Measurements from ENCODE around the gene EPB41L2.
"Not testable (repeated sequence)": the region's sequence is repeated elsewhere in the genome, so short reads cannot be mapped to it uniquely, and the experiment has no call there.

Gene EPB41L2

DNA sequence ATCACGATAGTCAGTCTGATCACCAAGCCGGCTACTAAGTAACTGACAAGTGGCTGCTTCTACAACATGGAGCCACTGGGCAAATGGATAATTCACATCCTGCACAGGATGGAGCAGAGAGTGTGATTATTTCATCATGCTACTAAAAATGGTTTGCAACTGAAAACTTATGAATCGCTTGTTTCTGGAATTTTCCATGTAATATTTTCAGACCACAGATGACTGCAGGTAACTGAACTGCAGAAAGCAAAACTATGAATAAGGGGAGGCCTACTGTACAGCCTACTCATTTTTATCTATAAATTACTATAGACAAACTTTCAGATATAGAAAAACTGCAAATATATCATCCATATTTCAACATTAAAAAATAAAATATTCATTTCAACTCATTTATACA, 91.5 kb downstream of the EPB41L2 start:
- DNase-seq: no peak

DNA sequence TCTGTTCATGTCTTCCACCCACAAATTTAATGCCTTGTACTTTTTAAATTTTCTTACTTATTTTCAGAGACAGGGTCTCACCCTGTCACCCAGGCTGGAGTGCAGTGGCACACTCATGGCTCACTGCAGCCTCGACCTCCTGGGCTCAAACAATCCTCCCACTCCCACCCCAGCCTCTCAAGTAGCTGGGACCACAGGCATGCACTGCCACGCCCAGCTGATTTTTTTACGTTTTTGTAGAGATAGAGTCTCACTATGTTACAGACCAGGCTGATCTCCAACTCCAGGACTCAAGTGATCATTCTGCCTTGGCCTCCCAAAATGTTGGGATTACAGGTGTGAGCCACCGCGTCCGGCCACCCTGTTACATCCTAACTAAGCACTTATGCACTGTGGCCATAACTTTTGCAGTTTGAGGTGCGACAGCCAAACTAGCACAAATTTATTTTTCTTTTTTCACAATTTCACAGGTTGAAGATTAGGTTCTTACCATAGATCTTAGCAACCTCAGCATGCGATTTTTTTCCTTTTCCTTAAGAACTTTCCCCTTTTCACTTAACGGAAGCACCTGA, 92.1 kb downstream of the EPB41L2 start:
- DNase-seq: no peak

GRCh38 chr6:130969791-130970491, 93.1 kb downstream of the EPB41L2 start:
- no peak for DNase-seq

GRCh38 chr6:130969166-130969565, 93.9 kb downstream of the EPB41L2 start:
- no peak for DNase-seq

GRCh38 chr6:130968476-130968875, 94.6 kb downstream of the EPB41L2 start:
- DNase-seq: no peak

DNA sequence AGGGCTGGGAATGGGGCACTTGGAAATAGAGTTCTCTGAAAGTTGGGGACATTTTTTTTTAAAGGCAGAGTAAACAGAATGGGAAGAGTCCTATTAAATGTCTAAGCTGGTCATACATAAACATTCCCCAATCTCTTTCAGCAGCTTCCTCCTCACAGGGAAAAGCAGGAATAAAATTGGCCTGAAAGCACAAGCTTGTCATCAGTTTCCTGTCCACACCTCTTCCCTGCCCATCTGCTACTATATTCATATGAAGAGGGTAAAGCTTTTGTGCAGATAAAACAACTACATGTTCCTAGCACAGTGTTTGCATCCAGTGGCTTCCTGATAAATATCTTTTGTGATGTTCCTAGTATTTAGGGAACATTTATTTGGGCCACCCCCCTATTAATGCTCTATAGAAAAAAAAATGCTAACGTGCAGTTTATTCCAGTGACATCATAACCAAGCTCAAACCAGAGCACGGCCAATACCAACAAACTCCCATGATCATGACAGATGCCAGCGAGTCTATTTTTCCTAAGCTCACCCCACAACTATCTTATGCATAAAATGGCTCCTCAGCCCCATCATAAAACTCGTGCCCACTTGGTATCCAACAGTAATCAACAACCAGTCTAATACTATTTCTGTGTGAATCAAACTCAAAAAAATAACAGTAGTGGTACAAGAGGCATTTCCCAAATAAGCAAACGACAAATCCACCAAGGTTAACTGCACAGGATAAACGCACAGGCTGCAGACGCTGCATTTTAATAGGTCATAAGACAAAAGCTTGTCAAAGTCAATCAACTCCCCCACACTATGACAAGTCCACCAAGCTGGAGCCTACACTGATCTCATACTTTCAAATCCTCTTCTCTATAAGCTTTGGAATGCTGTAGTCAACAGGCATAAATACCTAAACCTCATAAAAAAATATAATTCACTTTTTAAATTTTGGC, 95.3 kb downstream of the EPB41L2 start:
- DNase-seq: no peak

DNA sequence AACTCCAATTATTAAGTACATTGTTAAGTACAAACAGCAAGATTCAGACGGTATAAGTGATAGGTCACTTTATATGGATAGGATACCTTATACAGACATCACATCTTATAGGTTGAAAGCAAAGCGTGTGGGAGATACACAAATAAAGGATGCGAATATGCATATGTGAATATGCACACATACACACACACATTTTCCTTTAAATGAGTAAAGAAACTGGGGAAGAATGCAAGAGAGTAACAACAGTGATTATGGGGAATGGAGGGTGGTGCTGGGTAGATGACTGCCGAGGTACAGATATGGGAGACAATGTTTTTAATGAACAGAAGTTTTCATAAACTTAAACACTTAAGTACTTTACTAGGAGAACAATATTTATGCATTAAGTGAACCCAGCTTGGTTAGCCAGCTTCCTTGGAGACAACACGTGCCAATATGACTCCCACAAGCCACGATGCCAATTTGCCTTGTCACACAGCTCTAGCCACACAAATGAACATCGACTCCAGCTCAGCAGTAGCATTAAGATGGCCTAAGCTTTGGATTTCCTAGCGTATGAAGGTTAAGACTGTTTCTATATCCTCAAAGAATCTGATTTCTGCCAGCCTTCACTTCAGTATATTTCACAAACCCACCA, 96.6 kb downstream of the EPB41L2 start:
- no peak for DNase-seq

DNA sequence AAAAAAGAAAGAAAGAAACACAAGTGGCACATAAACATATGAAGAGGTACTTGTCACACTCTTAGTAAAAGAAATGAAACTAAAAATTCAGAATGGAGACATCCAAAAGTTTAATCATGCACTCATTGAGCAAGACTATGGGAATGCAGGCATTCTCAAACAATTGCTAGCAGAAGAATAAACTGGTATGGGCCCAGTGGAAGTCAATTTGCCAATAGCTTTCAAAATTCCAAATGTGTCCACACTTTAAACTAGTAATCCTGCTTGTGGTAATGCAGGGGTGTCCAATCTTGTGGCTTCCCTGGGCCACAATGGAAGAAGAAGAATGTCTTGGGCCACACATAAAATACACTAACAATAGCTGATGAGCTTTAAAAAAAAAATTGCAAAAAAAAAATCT, 97.4 kb downstream of the EPB41L2 start:
- DNase-seq: no peak

- DNase-seq: peak; percentile 28
Measured at GRCh38 chr6:130964808-130965604, 98.0 kb downstream of the EPB41L2 start.

GRCh38 chr6:130964289-130964688, 98.8 kb downstream of the EPB41L2 start:
- DNase-seq: no peak

GRCh38 chr6:130962966-130963365, 100.1 kb downstream of the EPB41L2 start:
- no peak for DNase-seq

GRCh38 chr6:130961148-130961547, 101.9 kb downstream of the EPB41L2 start:
- DNase-seq: no peak

- no peak for DNase-seq
Measured at GRCh38 chr6:130959951-130960350, 103.1 kb downstream of the EPB41L2 start.

GRCh38 chr6:130958468-130958867, 104.6 kb downstream of the EPB41L2 start:
- DNase-seq: no peak

DNA sequence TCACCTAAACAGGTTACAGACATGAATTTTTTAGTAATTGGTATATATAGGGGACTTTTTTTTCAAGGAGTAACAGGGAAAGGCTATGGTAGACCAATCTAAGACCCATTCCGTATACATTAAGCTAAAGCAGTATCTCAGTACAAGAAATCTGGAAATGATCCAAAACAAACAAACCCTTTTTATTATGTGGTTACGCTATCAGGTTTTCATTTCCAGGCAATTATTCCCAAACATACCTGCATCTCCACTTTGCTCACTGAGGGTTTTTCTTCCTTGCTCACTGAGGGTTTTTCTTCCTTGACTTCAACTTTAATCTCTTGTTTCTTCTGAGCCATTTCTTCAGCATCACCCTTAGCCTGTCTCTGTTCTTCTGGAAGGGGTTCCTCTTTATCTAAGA, 107.3 kb downstream of the EPB41L2 start:
- DNase-seq: no peak

DNA sequence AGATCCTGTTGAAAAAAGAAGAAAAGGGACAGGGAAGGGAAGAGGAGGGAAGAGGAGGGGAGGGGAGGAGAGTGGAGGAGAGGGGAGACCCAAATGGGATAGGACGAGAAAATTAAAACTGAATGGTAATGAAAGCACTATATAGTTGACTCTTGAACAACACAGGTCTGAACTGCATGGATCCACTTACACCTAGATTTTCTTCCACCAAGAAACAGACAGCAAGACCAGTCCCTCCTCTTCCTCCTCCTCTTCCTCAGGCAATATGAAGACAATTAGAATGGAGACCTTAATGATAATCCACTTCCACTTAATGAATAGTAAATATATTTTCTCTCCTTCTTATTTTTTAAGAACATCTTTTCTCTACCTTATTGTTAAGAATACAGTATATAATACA, 113.5 kb downstream of the EPB41L2 start:
- no peak for DNase-seq

GRCh38 chr6:130947464-130947863, 115.6 kb downstream of the EPB41L2 start:
- DNase-seq: no peak

DNA sequence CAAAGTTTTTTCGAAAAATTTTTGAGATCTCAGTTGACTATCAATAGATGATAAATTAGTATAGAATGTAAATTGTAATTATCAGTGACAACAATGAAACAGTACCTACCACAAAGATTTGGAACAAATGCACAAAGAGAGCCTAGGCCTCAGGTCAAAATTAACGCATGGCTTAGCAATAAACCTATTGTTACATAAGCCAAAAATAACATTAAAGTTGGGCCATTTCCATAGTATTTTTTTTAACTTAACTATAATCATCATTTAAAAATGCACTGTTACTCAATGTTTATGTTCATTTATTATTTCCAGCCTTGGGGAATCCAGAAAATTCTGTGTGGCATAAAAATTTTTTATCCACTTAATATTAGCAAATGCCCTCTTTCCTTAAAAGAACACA, 117.0 kb downstream of the EPB41L2 start:
- DNase-seq: no peak

GRCh38 chr6:130945401-130945919, 117.6 kb downstream of the EPB41L2 start:
- no peak for DNase-seq

- no peak for DNase-seq
Measured at GRCh38 chr6:130944486-130944885, 118.6 kb downstream of the EPB41L2 start.

DNA sequence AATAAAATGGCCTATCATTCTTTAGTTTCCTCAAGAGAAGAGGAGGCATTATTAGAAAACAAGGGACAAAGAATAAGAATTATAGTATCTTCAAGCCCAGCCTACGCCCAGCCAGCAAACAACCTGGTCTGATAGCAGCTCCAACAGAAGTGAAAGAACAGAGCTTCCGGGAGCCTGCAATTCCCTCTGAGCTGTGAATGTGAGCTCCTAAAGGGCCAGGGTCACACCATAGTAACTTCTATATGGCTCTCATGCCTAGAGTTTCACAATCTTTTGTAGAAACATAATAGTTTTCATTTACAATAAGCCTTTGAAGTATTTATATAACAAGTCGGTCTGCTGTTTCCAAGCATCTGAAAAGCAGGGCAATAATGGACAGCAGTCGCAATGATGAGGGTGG, 119.3 kb downstream of the EPB41L2 start:
- no peak for DNase-seq

DNA sequence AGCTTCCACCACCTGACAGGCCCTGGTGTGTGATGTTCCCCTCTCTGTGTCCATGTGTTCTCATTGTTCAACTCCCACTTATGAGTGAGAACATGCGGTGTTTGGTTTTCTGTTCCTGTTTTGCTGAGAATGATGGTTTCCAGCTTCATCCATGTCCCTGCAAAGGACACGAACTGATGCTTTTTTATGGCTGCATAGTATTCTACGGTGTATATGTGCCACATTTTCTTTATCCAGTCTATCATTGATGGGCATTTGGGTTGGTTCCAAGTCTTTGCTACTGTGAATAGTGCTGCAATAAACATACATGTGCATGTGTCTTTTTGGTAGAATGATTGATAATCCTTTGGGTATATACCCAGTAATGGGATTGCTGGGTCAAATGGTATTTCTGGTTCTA, 120.3 kb downstream of the EPB41L2 start:
- DNase-seq: not testable (repeated sequence)
